Peyer's patch (tissue), 4 donors: Measurements from ENCODE around the gene PCBD2.

Experiments used
- CTCF ChIP-seq, 6 experiments: fragments of 450-650 bp in 4 of 6; fragments of 200-600 bp in 2 of 6; sonication (generic) in 1 of 6; IDR thresholded peaks; one replicate each; pipeline ENCODE4 v1.5.1; 2017 to 2019; ENCODE audit warnings: antibody characterized with exemption in 6 of 6, mild to moderate bottlenecking in 3 of 6, moderate library complexity in 1 of 6
- POLR2A ChIP-seq, 2 donors: fragments of 450-650 bp; IDR thresholded peaks; one replicate each; pipeline ENCODE4 v1.5.1; 2017; ENCODE audit warnings: antibody characterized with exemption in 2 of 2, mild to moderate bottlenecking in 2 of 2, moderate library complexity in 2 of 2

GRCh38 chr5:134904610-134905245 is at the start of gene PCBD2:
- peak; percentile 74 to 99 (median 96) for TF ChIP-seq CTCF (IDR thresholded peaks at IDR 0.05)
- TF ChIP-seq POLR2A (IDR thresholded peaks at IDR 0.05), result peak; percentile 65 to 83
